HL-60 (cell line): Measurements from ENCODE around the gene NRIP1.

Experiments used
- CTCF ChIP-seq: IDR thresholded peaks from one replicate; pipeline ENCODE4 v1.5.1; 2011; ENCODE audit warnings: low read length, control low read depth, inconsistent platforms; ENCODE audit not compliant: insufficient read depth
- POLR2AphosphoS5 ChIP-seq: IDR thresholded peaks from 2 replicates; pipeline ENCODE4 v1.6.1; 2012; ENCODE audit warnings: low read depth
- TF ChIP-seq, protein P1 (sequence below): IDR thresholded peaks from 2 replicates; pipeline ENCODE4 v1.6.1; 2012; ENCODE audit warnings: low read depth; ENCODE audit not compliant: insufficient replicate concordance

- no peak for TF ChIP-seq CTCF
- TF ChIP-seq, protein P1, sequence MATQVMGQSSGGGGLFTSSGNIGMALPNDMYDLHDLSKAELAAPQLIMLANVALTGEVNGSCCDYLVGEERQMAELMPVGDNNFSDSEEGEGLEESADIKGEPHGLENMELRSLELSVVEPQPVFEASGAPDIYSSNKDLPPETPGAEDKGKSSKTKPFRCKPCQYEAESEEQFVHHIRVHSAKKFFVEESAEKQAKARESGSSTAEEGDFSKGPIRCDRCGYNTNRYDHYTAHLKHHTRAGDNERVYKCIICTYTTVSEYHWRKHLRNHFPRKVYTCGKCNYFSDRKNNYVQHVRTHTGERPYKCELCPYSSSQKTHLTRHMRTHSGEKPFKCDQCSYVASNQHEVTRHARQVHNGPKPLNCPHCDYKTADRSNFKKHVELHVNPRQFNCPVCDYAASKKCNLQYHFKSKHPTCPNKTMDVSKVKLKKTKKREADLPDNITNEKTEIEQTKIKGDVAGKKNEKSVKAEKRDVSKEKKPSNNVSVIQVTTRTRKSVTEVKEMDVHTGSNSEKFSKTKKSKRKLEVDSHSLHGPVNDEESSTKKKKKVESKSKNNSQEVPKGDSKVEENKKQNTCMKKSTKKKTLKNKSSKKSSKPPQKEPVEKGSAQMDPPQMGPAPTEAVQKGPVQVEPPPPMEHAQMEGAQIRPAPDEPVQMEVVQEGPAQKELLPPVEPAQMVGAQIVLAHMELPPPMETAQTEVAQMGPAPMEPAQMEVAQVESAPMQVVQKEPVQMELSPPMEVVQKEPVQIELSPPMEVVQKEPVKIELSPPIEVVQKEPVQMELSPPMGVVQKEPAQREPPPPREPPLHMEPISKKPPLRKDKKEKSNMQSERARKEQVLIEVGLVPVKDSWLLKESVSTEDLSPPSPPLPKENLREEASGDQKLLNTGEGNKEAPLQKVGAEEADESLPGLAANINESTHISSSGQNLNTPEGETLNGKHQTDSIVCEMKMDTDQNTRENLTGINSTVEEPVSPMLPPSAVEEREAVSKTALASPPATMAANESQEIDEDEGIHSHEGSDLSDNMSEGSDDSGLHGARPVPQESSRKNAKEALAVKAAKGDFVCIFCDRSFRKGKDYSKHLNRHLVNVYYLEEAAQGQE = no peak
- TF ChIP-seq POLR2AphosphoS5 = no peak
Observed at GRCh38 chr21:14945176-14945575, 119.6 kb downstream of the NRIP1 start.
